Lower lobe of right lung (tissue), 2 donors: Measurements from ENCODE around the gene GLE1. TPM values are rescaled to one million over a fixed set of nuclear protein-coding genes. Genes with fewer than 3 reads are reported as not detected.

Experiments
- ATAC-seq, 2 donors: fragments of 200-7000 bp; cut with Tn5 transposase; one replicate each; pipeline ENCODE4 v1.9.1; 2020 to 2022; ENCODE audit warnings: mild to moderate bottlenecking in 2 of 2, moderate library complexity in 2 of 2
- DNase-seq: peaks from one replicate; pipeline ENCODE4 v3.0.0-alpha.2; 2020
- H3K27ac ChIP-seq: fragments of 200-600 bp; one replicate; pipeline ENCODE4 v1.8.0; 2022
- H3K27me3 ChIP-seq: fragments of 200-600 bp; one replicate; pipeline ENCODE4 v1.8.0; 2022; ENCODE audit warnings: low read depth
- H3K36me3 ChIP-seq: fragments of 200-600 bp; one replicate; pipeline ENCODE4 v1.8.0; 2022; ENCODE audit warnings: mild to moderate bottlenecking
- H3K4me1 ChIP-seq: fragments of 200-600 bp; one replicate; pipeline ENCODE4 v1.8.0; 2022
- H3K4me3 ChIP-seq: fragments of 200-600 bp; one replicate; pipeline ENCODE4 v1.8.0; 2022; ENCODE audit warnings: mild to moderate bottlenecking
- H3K9me3 ChIP-seq: fragments of 200-600 bp; one replicate; pipeline ENCODE4 v1.8.0; 2022
- intact Hi-C: fragments of 100-400 bp; cut with DNase I; formaldehyde crosslinking; loops from one replicate; pipeline ENCODE4 v1.11.0; 2022
- long read RNA-seq: library from polyadenylated mRNA; unstranded; transcript quantifications from one replicate; pipeline ENCODE4 v2.0.0, GENCODE V29; 2021
- total RNA-seq: library from RNA; stranded (reverse); fragmentation: NEBNext Ultra II Directional; extraction: Animal tissue kit (Norgen Biotek cat#: 25700); gene quantifications from one replicate; pipeline ENCODE4 v1.2.1, GENCODE V29; 2021
- TF ChIP-seq, protein P1 (sequence below): fragments of 200-600 bp; IDR thresholded peaks from one replicate; pipeline ENCODE4 v1.8.0; 2022; ENCODE audit warnings: antibody characterized with exemption, mild to moderate bottlenecking
- donor health status: DM: no; HTN: yes; CAD: no; lungs with severe emphysema.

Gene GLE1, protein sequence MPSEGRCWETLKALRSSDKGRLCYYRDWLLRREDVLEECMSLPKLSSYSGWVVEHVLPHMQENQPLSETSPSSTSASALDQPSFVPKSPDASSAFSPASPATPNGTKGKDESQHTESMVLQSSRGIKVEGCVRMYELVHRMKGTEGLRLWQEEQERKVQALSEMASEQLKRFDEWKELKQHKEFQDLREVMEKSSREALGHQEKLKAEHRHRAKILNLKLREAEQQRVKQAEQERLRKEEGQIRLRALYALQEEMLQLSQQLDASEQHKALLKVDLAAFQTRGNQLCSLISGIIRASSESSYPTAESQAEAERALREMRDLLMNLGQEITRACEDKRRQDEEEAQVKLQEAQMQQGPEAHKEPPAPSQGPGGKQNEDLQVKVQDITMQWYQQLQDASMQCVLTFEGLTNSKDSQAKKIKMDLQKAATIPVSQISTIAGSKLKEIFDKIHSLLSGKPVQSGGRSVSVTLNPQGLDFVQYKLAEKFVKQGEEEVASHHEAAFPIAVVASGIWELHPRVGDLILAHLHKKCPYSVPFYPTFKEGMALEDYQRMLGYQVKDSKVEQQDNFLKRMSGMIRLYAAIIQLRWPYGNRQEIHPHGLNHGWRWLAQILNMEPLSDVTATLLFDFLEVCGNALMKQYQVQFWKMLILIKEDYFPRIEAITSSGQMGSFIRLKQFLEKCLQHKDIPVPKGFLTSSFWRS
- total RNA-seq: 24.5 TPM
- long read RNA-seq, transcript GLE1-201 (16 exons, 3,321 nt): major isoform, 39 of 61 reads
- long read RNA-seq, partial matches to known transcripts: 9 of 61 reads
- long read RNA-seq, other reads (novel, unspliced or antisense): 13 of 61 reads

DNA sequence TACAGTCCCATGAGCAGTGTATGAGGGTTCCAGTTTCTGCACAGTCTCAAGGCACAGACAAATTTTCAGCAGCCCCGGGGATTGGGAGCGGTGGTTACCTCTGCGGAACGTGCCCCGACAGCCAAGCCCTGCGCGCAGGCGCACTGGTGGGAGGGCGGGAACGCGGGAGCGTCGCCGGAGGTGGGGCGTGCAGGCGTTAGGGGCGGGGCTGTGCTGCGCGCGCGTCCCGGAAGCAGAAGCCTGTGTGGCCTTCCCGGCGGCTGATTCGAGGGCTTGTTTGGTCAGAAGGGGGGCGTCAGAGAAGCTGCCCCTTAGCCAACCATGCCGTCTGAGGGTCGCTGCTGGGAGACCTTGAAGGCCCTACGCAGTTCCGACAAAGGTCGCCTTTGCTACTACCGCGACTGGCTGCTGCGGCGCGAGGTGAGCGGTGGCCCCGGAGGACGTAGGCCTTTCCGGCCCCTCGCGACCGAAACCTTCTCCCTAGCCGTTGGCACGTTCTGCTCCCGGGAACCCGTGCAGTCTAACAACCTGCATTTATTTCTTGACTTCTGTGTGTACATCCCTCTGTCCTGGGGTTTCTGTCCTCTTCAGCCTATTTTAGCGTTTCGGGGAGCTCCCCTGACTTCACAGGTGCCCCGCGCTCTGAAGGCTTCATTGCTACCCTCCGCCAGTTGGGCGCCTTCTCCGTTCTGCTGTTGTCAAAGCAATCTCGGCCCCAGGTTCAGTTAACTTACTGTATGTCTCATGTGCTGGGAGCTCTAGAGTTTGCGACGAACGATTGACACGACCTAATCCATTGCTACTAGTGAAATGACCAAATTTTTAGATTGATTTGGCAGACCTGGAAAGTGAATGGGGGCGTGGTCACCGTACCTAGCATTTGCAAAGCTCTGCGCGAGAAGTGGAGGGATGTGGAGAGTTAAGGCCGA lies at the start of gene GLE1:
TSS of gene GLE1 (plus strand) at position 235 of the 929 bp plus-strand sequence. CDS start at position 322, 87 bp downstream.
- H3K4me1 ChIP-seq: peaks cover 22% of the 10 kb centered on the region
- DNase-seq: peak; percentile 97
- H3K36me3 ChIP-seq: peaks cover 29% of the 10 kb centered on the region
- no peaks in the 10 kb centered on the region for H3K9me3 ChIP-seq
- peak; percentile 99 to 100 for ATAC-seq
- intact Hi-C loops: no loop called here
- H3K27me3 ChIP-seq: no peaks in the 10 kb centered on the region
- peak within 1 kb of the TSS; percentile 81 for H3K4me3 ChIP-seq
- H3K27ac ChIP-seq: peak within 1 kb of the TSS; percentile 88
- TF ChIP-seq, protein P1, sequence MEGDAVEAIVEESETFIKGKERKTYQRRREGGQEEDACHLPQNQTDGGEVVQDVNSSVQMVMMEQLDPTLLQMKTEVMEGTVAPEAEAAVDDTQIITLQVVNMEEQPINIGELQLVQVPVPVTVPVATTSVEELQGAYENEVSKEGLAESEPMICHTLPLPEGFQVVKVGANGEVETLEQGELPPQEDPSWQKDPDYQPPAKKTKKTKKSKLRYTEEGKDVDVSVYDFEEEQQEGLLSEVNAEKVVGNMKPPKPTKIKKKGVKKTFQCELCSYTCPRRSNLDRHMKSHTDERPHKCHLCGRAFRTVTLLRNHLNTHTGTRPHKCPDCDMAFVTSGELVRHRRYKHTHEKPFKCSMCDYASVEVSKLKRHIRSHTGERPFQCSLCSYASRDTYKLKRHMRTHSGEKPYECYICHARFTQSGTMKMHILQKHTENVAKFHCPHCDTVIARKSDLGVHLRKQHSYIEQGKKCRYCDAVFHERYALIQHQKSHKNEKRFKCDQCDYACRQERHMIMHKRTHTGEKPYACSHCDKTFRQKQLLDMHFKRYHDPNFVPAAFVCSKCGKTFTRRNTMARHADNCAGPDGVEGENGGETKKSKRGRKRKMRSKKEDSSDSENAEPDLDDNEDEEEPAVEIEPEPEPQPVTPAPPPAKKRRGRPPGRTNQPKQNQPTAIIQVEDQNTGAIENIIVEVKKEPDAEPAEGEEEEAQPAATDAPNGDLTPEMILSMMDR: no peak

DNA sequence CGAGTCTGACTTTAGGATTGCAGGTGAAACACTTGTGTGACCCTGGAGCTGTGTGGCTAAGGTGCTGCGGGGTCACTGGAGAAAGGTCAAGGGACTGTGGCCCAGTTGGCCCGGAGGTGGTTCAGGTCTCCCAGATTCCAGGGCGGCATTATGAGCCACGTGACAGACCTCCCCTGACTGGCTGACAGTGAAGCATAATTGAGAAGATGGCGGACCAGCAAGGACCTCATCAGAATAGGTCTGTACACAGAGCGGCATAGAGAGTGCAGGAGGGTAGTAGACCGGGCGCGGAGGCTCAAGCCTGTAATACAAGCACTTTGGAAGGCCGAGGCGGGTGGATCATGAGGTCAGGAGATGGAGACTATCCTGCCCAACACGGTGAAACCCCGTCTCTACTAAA lies 49.5 kb upstream of the GLE1 start:
- Histone ChIP-seq H3K9me3 (no peaks in the 10 kb centered on the region), H3K27ac (no peak overlapping the region), H3K4me3 (no peak overlapping the region), H3K4me1 (peaks cover 8% of the 10 kb centered on the region), H3K36me3 (peaks cover 11% of the 10 kb centered on the region), H3K27me3 (no peaks in the 10 kb centered on the region)
- intact Hi-C loops: no loop called here
- TF ChIP-seq, protein P1: no peak
- ATAC-seq: no peak
- DNase-seq: no peak

- TF ChIP-seq, protein P1: no peak
- DNase-seq: peak; percentile 98
- peak; percentile 97 for ATAC-seq
- H3K27ac ChIP-seq: peak within 1 kb of the TSS; percentile 84
- intact Hi-C loops: no loop called here
- H3K9me3 ChIP-seq: no peaks in the 10 kb centered on the region
- H3K4me1 ChIP-seq: peaks cover 8% of the 10 kb centered on the region
- H3K36me3 ChIP-seq: peaks cover 21% of the 10 kb centered on the region
- no peaks in the 10 kb centered on the region for H3K27me3 ChIP-seq
- H3K4me3 ChIP-seq: peak within 1 kb of the TSS; percentile 90
Measured at GRCh38 chr9:128455849-128456612, 48.5 kb upstream of the GLE1 start, which contains the start of gene ODF2. Gene ODF2, plus strand, starts transcription at chr9:128456006. Its CDS starts 86 bp downstream, at chr9:128456092.

DNA sequence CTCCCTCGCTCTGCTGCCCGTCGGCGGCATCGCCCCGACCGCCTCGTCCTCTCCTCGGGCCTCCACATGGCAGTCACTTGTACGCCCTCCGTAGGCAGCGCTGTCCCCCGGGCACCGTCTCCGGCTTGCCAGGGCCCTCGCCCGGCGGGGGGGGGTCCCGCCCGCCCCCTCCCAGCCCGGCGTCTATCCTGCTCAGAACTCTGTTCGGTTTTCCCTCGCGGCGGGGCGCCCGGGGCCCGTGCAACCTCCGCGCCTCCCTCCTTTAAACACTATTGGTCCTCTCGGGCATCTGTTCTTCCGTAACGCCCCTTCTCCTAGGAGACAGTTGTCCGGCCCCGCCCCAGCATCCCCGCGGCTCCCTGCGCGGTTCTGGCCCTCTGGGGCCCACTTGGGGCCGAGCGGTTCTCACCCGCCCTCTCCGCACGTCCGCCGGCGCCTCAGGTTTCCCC lies 47.9 kb upstream of the GLE1 start:
- no peaks in the 10 kb centered on the region for H3K9me3 ChIP-seq
- H3K27ac ChIP-seq: peak overlapping the region; percentile 84
- peaks cover 27% of the 10 kb centered on the region for H3K36me3 ChIP-seq
- TF ChIP-seq, protein P1: no peak
- H3K4me3 ChIP-seq: peak overlapping the region; percentile 90
- peaks cover 8% of the 10 kb centered on the region for H3K4me1 ChIP-seq
- intact Hi-C loops: no loop called here
- no peaks in the 10 kb centered on the region for H3K27me3 ChIP-seq
- ATAC-seq (peak; percentile 83 to 85), DNase-seq (peak; percentile 78)
